ENCODE results near the gene CDK5RAP3.

The CDK5RAP3 gene, protein sequence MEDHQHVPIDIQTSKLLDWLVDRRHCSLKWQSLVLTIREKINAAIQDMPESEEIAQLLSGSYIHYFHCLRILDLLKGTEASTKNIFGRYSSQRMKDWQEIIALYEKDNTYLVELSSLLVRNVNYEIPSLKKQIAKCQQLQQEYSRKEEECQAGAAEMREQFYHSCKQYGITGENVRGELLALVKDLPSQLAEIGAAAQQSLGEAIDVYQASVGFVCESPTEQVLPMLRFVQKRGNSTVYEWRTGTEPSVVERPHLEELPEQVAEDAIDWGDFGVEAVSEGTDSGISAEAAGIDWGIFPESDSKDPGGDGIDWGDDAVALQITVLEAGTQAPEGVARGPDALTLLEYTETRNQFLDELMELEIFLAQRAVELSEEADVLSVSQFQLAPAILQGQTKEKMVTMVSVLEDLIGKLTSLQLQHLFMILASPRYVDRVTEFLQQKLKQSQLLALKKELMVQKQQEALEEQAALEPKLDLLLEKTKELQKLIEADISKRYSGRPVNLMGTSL

DNA sequence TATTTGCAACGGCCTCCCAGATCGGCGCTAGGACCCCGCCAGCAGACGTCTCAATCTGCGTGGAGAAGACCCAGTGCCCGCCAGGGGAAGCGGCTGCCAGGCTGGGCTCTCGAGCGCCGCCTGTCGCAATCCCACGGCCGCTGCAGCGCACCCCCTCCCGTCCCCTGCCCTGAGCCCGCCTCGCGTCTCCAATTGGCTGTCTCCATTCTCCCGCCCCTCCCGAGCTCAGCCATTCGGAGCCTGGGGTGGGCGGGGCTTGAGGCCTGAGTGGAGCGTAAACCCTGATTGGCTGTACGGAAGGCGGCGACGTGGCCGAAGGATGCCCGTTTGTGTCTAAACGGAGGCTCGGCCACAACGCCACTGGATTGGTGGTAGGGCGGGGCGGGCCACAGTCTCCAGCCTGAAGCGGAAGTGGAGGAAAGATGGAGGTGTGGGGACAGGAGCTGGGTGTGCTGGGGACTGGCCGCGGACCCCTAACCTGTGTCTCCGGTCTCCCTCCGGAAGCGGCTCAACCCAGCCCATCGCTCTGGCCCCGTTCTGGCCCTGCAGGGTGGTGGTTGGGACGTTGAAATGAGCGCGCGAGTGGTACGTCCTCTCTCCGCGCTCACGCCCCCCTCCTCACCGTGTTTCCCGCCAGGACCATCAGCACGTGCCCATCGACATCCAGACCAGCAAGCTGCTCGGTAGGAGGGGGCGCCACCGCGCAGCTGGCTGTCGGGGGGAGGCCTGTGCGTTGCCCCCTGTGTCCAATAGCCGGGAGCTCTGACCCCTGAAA, at the start of gene CDK5RAP3:
Gene CDK5RAP3, plus strand, starts transcription at position 389 of the 775 bp plus-strand sequence. Its CDS starts 34 bp downstream, at position 423.
- peak; percentile 66 for DNase-seq (ENCODE audit: low read depth, low spot score)
- Histone ChIP-seq H3K9ac (ENCODE audit: insufficient read length) (peak within 1 kb of the TSS; percentile 66), H3K36me3 (ENCODE audit: insufficient read depth, low read length) (peaks cover 14% of the 10 kb centered on the region; the same call in 1 of the 2 replicates), H3K4me3 (peak within 1 kb of the TSS; percentile 94), H3K9me3 (ENCODE audit: low read depth, low read length) (no peaks in the 10 kb centered on the region), H3K27ac (no peak within 1 kb of the TSS)
- TF ChIP-seq EZH2 (IDR thresholded peaks at IDR 0.05) (no peak), POLR2AphosphoS5 (IDR thresholded peaks at IDR 0.05; ENCODE audit: borderline replicate concordance, low read depth, low read length) (peak; percentile 70; the same call in 1 of the 2 replicates)

DNA sequence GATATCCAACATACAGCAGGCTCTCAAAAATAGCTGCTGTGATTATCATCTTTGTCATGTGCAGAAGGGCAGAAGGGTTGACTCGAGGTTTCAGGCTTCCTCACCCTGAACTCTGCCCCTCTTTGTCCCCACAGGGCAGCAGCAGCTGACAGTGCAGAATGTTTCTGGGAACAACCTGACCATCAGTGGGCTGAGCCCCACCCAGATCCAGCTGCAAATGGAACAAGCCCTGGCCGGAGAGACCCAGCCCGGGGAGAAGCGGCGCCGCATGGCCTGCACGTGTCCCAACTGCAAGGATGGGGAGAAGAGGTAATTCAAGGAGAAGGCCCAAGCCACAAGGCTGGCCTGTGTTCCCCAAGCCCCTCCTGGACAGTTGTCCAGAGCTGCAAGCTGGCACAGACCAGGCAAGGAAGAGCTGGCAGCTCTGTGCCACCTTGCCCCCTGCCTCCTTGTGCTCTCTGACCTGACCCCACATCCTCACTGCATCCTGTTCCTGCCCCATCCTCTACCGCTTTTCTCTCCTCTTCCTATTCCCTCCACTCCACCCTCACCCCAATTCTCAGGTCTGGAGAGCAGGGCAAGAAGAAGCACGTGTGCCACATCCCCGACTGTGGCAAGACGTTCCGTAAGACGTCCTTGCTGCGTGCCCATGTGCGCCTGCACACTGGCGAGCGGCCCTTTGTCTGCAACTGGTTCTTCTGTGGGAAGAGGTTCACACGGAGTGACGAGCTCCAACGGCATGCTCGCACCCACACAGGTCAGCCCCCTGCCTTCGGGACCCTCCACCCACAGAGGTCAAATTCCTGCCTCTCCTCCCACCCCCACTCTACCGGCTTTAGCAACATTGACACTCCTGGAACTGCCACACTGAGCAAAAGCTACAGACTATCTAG, 45.9 kb upstream of the CDK5RAP3 start:
- no peaks in the 10 kb centered on the region for H3K9me3 ChIP-seq (ENCODE audit: low read depth, low read length)
- H3K4me3 ChIP-seq, result no peak overlapping the region
- H3K36me3 ChIP-seq (ENCODE audit: insufficient read depth, low read length), result peaks cover 10% of the 10 kb centered on the region; the same call in 1 of the 2 replicates
- no peak overlapping the region for H3K9ac ChIP-seq (ENCODE audit: insufficient read length)
- no peak for DNase-seq (ENCODE audit: low read depth, low spot score)
- TF ChIP-seq POLR2AphosphoS5 (IDR thresholded peaks at IDR 0.05; ENCODE audit: borderline replicate concordance, low read depth, low read length), result no peak
- TF ChIP-seq EZH2 (IDR thresholded peaks at IDR 0.05), result no peak
- no peak for TF ChIP-seq FOXP2 (optimal IDR thresholded peaks at IDR 0.05; ENCODE audit: control extremely low read depth, extremely low read length, insufficient read depth)
- no peak overlapping the region for H3K27ac ChIP-seq

DNA sequence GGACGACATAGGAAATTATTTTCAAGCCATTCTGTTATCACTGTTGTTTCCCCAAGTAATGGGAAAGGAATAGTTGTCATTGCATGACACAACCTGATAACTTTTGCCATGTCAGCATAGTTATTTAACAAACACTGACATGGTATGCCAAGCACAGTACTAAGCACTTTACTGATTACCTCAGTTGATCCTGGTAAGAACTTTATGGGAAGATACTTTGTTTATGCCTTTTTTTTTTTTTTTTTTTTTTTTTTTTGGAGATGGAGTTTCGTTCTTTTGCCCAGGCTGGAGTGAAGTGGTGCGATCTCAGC, 45.3 kb upstream of the CDK5RAP3 start:
- Histone ChIP-seq H3K9ac (ENCODE audit: insufficient read length) (no peak overlapping the region), H3K9me3 (ENCODE audit: low read depth, low read length) (no peaks in the 10 kb centered on the region), H3K4me3 (no peak overlapping the region), H3K27ac (no peak overlapping the region), H3K36me3 (ENCODE audit: insufficient read depth, low read length) (peaks cover 10% of the 10 kb centered on the region; the same call in 1 of the 2 replicates)
- no peak for TF ChIP-seq FOXP2 (optimal IDR thresholded peaks at IDR 0.05; ENCODE audit: control extremely low read depth, extremely low read length, insufficient read depth)
- no peak for TF ChIP-seq POLR2AphosphoS5 (IDR thresholded peaks at IDR 0.05; ENCODE audit: borderline replicate concordance, low read depth, low read length)
- no peak for TF ChIP-seq EZH2 (IDR thresholded peaks at IDR 0.05)
- DNase-seq (ENCODE audit: low read depth, low spot score), result no peak

DNA sequence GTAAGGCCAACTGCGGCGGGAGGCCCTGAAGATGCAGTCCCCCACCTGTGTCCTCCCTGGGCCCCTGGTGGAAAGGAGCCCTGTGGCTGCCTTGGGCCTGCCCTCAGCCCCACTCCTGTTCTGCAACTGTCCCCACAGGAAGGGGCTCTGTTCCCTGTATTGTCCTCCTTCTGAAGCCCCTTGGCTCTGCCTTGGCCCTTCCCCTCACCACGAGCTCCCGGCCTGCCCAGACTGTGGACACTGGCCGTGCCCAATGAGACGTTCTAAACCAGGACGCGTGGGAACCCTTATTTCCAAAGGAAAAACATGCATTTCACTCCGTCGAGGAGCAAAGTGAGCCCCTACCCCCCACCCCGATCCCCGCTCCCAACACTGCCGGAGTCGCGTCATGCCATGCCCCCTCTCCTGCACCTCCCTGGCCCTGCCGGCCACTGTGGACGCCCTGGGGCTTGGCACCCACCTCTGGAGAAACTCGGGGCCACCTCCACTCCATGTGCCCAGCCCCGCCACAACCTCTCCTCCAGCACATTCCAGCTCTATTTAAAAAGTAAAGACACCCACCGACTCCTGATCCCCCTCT, 43.0 kb upstream of the CDK5RAP3 start:
- no peak for TF ChIP-seq POLR2AphosphoS5 (IDR thresholded peaks at IDR 0.05; ENCODE audit: borderline replicate concordance, low read depth, low read length)
- no peak for TF ChIP-seq EZH2 (IDR thresholded peaks at IDR 0.05)
- TF ChIP-seq FOXP2 (optimal IDR thresholded peaks at IDR 0.05; ENCODE audit: control extremely low read depth, extremely low read length, insufficient read depth), result no peak
- Histone ChIP-seq H3K4me3 (no peak overlapping the region), H3K9me3 (ENCODE audit: low read depth, low read length) (no peaks in the 10 kb centered on the region), H3K36me3 (ENCODE audit: insufficient read depth, low read length) (peaks cover 10% of the 10 kb centered on the region; the same call in 1 of the 2 replicates), H3K27ac (no peak overlapping the region), H3K9ac (ENCODE audit: insufficient read length) (no peak overlapping the region)
- DNase-seq (ENCODE audit: low read depth, low spot score), result no peak

DNA sequence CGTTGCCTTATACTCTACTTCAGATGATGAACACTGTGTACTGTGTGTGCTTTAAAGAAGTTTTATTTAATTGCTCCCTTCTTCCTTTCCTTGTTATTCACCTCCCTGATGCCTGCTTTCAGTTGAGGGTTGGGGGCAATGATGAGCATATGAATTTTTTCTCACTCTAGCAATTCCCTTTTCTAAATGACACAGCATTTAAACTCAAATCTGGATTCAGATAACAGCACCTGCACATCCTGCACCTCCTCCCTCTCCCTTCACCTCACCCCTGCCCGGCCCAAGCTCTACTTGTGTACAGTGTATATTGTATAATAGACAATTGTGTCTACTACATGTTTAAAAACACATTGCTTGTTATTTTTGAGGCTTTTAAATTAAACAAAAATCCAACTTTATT, 42.5 kb upstream of the CDK5RAP3 start:
- no peak for TF ChIP-seq FOXP2 (optimal IDR thresholded peaks at IDR 0.05; ENCODE audit: control extremely low read depth, extremely low read length, insufficient read depth)
- TF ChIP-seq EZH2 (IDR thresholded peaks at IDR 0.05), result no peak

DNA sequence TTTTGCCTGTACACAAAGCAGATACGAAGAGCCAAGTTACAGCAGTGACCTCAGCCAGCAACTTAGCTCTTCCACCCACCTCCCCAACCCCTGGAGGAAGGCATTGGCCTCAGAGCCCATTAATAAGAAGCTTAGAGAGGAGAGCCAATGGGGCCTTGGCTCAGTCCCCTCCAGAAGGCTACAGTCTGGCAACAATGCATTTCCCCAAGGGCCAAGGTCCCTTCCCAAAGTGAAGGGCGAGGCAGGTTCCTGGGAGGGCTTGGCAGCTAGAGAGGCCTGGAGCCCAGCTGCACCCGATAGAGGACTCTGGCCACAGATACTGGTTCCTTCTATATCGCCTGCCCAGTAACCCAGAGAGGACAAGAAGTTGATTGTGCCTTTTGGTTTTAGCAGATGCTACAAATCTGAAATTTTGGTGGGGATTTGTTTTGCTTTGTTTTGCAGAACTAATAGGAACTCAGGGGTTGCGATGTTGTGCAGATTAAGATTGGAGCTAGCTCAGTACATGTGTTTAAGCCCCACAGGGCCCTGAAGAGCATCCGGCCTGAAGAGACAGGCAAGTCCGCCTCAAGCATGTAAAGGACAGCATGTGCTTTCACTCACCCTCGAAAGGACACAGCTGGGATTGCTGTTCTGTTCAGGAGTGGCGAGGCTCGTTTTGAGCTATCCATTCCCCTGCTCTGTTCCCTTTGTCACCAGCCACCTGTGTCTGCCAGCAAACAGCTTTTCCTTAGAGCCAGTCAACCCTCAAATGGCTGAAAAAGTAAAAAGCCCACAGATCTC, 41.5 kb upstream of the CDK5RAP3 start:
- no peak overlapping the region for H3K9ac ChIP-seq (ENCODE audit: insufficient read length)
- H3K4me3 ChIP-seq, result no peak overlapping the region
- TF ChIP-seq FOXP2 (optimal IDR thresholded peaks at IDR 0.05; ENCODE audit: control extremely low read depth, extremely low read length, insufficient read depth) (no peak), POLR2AphosphoS5 (IDR thresholded peaks at IDR 0.05; ENCODE audit: borderline replicate concordance, low read depth, low read length) (no peak), EZH2 (IDR thresholded peaks at IDR 0.05) (no peak)
- DNase-seq (ENCODE audit: low read depth, low spot score), result no peak
- H3K9me3 ChIP-seq (ENCODE audit: low read depth, low read length), result no peaks in the 10 kb centered on the region
- H3K27ac ChIP-seq, result no peak overlapping the region
- H3K36me3 ChIP-seq (ENCODE audit: insufficient read depth, low read length), result peaks cover 5% of the 10 kb centered on the region; the same call in 1 of the 2 replicates

More for the DNA sequence above, 42.5 kb upstream of the CDK5RAP3 start:
- H3K36me3 ChIP-seq (ENCODE audit: insufficient read depth, low read length), result peaks cover 6% of the 10 kb centered on the region; the same call in 1 of the 2 replicates
- no peaks in the 10 kb centered on the region for H3K9me3 ChIP-seq (ENCODE audit: low read depth, low read length)
- DNase-seq (ENCODE audit: low read depth, low spot score), result no peak
- H3K27ac ChIP-seq, result no peak overlapping the region
- no peak overlapping the region for H3K4me3 ChIP-seq
- no peak overlapping the region for H3K9ac ChIP-seq (ENCODE audit: insufficient read length)

DNA sequence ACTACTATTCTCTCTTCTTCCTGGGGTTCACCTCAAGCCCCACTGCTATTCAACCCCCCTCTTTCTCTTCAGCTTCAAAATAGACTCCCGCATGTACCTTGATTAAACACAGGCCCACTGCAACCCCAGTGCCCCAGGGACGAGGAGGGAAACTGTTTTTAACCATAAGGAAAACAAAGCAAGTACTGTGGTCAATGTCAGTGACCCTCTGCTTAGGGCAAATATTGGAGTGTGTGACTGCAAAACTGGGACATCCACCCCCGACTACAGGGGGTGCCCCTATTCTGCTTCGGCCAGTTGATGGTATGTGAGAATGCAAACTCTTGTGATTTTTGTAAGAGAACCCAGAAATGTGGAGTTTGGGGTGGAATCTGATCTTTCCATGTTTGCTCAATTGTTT, 39.1 kb upstream of the CDK5RAP3 start:
- no peaks in the 10 kb centered on the region for H3K9me3 ChIP-seq (ENCODE audit: low read depth, low read length)
- no peak overlapping the region for H3K4me3 ChIP-seq
- no peak overlapping the region for H3K9ac ChIP-seq (ENCODE audit: insufficient read length)
- no peak overlapping the region for H3K27ac ChIP-seq
- TF ChIP-seq EZH2 (IDR thresholded peaks at IDR 0.05) (no peak), POLR2AphosphoS5 (IDR thresholded peaks at IDR 0.05; ENCODE audit: borderline replicate concordance, low read depth, low read length) (no peak), FOXP2 (optimal IDR thresholded peaks at IDR 0.05; ENCODE audit: control extremely low read depth, extremely low read length, insufficient read depth) (no peak)
- no peaks in the 10 kb centered on the region for H3K36me3 ChIP-seq (ENCODE audit: insufficient read depth, low read length)
- DNase-seq (ENCODE audit: low read depth, low spot score), result no peak

Data from SK-N-MC (cell line).